HepG2 (cell line): ENCODE results near the gene ACER2. TPM values are rescaled to one million over a fixed set of nuclear protein-coding genes. Genes with fewer than 3 reads are reported as not detected.

ENCODE experiments used
- RNF219 ChIP-seq: sonication (generic); formaldehyde crosslinking; IDR thresholded peaks from 2 replicates; pipeline ENCODE4 v1.5.0; 2020; ENCODE audit warnings: mild to moderate bottlenecking, missing genetic modification reagents
- TRIM22 ChIP-seq: fragments of 450-650 bp; IDR thresholded peaks from 2 replicates; pipeline ENCODE4 v1.6.1; 2017
- polyA plus RNA-seq, 8 experiments: library from polyadenylated mRNA; depleted of rRNA in 3 of 8; stranded (reverse) in 7 of 8; unstranded in 1 of 8; fragments of >200 nt; fragmentation: Illumina TruSeq in 4 of 8; extraction: Trizol in 4 of 8; gene quantifications; 2 replicates each; pipeline versions ENCODE4 v1.2.1 to v1.2.3, GENCODE V29; 2011 to 2016; ENCODE audit warnings: low read depth in 4 of 8, missing spikeins in 1 of 8, mixed read lengths in 1 of 8; ENCODE audit not compliant: insufficient read depth in 1 of 8
- total RNA-seq, 5 experiments: library from RNA; depleted of rRNA; stranded (reverse); fragments of >200 nt; fragmentation: Illumina TruSeq; extraction: Trizol; gene quantifications; 2 replicates each; pipeline ENCODE4 v1.2.3, GENCODE V29; 2016; ENCODE audit warnings: low read depth in 1 of 5

ACER2 gene
- total and polyA plus RNA-seq, 2 of the 13 experiments (the other 11 are each of a cell fraction or from before 2014, with no cell fraction given), result 1.9 to 3.4 TPM

DNA sequence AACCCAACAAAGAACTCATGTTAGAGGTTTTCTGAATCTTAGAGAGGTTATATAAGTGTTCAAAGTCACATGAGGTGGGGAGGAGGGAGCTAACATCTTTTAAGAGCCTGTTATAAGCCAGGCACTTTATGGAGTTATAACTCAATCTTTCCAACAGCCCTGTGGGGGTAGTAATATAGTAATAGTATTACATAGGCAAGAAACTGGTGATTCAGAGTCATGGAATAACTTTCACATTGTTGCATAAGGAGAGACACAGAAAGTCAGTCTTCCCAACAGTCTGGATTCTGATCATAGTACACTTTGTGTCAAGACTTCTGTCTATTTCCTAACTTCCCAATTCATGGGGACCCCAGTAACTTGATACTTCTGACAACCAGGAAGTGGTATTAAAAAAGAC, 89.2 kb downstream of the ACER2 start (continued):
- no peak for TF ChIP-seq TRIM22
- TF ChIP-seq RNF219 (CRISPR knock-in tag), result no peak

Other genes starting within 250 kb of the ACER2 start
- 27.2 and 37.8 TPM in 2 replicates for gene DENND4C, start 178.3 kb upstream of the ACER2 start, total RNA-seq (2016; rRNA removed; fragmentation: Illumina TruSeq; extraction: Trizol)
- gene DENND4C, start 178.3 kb upstream of the ACER2 start, polyA plus RNA-seq (2011; rRNA removed), result 18.0 and 19.1 TPM in 2 replicates
- gene RPS6, start 28.8 kb upstream of the ACER2 start, total RNA-seq (2016; rRNA removed; fragmentation: Illumina TruSeq; extraction: Trizol), result 2,504 and 3,005 TPM in 2 replicates
- gene RPS6, start 28.8 kb upstream of the ACER2 start, polyA plus RNA-seq (2011; rRNA removed), result 1,805 and 2,147 TPM in 2 replicates